ENCODE results near the gene KCNK16.

DNA sequence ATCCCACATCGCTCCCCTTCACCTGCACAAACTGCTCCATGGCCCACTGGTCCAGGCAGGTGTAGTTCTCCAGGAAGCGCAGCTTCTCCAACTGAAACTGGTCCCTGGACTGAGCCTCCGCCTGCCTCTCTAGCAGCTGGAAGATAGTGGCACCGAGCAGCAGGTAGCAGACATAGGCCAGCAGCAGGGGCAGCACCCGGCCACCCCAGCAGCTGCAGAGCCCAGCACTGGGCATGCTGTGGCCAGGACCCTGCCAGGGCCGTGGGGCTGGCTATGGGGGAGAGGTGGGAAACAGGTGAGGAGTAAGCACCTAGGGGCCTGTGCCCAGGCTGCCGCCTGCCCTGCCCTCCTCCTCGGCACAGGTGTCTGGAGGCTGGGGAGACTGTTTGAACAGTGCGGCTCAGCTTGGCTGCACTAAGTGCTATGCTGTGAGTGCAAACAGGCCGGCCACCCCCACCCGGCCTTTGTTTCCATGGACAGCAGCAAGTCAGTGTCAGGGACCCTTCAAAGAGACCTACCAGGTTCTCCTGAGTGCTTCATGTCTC is at the start of gene KCNK16:
- TF ChIP-seq, protein P1, sequence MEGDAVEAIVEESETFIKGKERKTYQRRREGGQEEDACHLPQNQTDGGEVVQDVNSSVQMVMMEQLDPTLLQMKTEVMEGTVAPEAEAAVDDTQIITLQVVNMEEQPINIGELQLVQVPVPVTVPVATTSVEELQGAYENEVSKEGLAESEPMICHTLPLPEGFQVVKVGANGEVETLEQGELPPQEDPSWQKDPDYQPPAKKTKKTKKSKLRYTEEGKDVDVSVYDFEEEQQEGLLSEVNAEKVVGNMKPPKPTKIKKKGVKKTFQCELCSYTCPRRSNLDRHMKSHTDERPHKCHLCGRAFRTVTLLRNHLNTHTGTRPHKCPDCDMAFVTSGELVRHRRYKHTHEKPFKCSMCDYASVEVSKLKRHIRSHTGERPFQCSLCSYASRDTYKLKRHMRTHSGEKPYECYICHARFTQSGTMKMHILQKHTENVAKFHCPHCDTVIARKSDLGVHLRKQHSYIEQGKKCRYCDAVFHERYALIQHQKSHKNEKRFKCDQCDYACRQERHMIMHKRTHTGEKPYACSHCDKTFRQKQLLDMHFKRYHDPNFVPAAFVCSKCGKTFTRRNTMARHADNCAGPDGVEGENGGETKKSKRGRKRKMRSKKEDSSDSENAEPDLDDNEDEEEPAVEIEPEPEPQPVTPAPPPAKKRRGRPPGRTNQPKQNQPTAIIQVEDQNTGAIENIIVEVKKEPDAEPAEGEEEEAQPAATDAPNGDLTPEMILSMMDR (IDR thresholded peaks at IDR 0.05; ENCODE audit: poor library complexity, severe bottlenecking), result no peak
- TF ChIP-seq RAD21 (conservative IDR thresholded peaks at IDR 0.05), result no peak
- TF ChIP-seq EZH2 (IDR thresholded peaks at IDR 0.05; ENCODE audit: borderline replicate concordance, insufficient read depth, low read length, poor library complexity, severe bottlenecking), result no peak
- TF ChIP-seq POLR2AphosphoS5 (IDR thresholded peaks at IDR 0.05), result no peak
- TF ChIP-seq SMC3 (conservative IDR thresholded peaks at IDR 0.05; ENCODE audit: poor library complexity), result no peak
- no peak for TF ChIP-seq REST (IDR thresholded peaks at IDR 0.05; ENCODE audit: borderline replicate concordance)
- no peak for TF ChIP-seq EP300 (conservative IDR thresholded peaks at IDR 0.05; ENCODE audit: poor library complexity, severe bottlenecking)
- no peak for TF ChIP-seq TAF1 (IDR thresholded peaks at IDR 0.05; ENCODE audit: low read depth)
